GM12892 (cell line): ENCODE results near the gene PCSK5.

ENCODE experiments used
- POLR2A ChIP-seq: IDR thresholded peaks from 2 replicates; pipeline ENCODE4 v1.6.1; 2011; ENCODE audit warnings: low read depth, low read length, control low read depth
- TAF1 ChIP-seq: IDR thresholded peaks from 2 replicates; pipeline ENCODE4 v1.6.1; 2011; ENCODE audit warnings: low read depth, mild to moderate bottlenecking, control low read depth, low read length, borderline replicate concordance

- TF ChIP-seq POLR2A: no peak
- TF ChIP-seq TAF1: no peak
These were observed 406.3 kb downstream of the PCSK5 start for GRCh38 chr9:76296561-76297310.
